Sigmoid colon (tissue), 4 donors: ENCODE results near the gene KCNMB1.

Experiments used
- EP300 ChIP-seq, 4 donors: sonication (generic); formaldehyde crosslinking; IDR thresholded peaks; one replicate each; pipeline ENCODE4 v1.6.1; 2017; ENCODE audit warnings: antibody characterized with exemption in 4 of 4
- POLR2AphosphoS5 ChIP-seq, 4 donors: sonication (generic); formaldehyde crosslinking; IDR thresholded peaks; one replicate each; pipeline ENCODE4 v1.6.1; 2017; ENCODE audit warnings: antibody characterized with exemption in 4 of 4
- TF ChIP-seq, protein P1 (sequence below), 4 experiments: fragments of 450-650 bp in 3 of 4; fragments of 200-600 bp in 1 of 4; IDR thresholded peaks; one replicate each; pipeline ENCODE4 v1.5.1; 2016 to 2019; ENCODE audit warnings: antibody characterized with exemption in 4 of 4, mild to moderate bottlenecking in 3 of 4, moderate library complexity in 2 of 4

DNA sequence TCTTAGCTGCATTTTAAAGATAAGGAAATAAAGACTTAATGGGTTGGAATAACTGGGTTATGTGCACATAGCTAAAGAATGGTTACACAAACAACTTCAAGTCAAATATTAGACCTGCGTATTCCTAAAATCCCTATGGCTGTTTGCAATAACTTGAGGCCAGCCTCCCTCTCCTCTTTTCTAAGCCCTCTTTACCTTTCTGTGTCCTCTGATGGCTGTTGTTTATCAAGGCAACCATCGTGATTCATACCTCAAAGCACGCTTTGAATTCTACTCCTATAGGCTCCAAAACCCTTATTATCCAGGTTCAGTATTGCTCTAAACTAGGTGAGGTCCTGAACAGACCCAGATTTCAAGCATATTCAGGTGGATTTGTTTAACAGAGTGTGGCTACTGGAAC is 46.0 kb downstream of the KCNMB1 start:
- TF ChIP-seq POLR2AphosphoS5 (IDR thresholded peaks at IDR 0.05) (no peak), EP300 (IDR thresholded peaks at IDR 0.05) (no peak)
- TF ChIP-seq, protein P1, sequence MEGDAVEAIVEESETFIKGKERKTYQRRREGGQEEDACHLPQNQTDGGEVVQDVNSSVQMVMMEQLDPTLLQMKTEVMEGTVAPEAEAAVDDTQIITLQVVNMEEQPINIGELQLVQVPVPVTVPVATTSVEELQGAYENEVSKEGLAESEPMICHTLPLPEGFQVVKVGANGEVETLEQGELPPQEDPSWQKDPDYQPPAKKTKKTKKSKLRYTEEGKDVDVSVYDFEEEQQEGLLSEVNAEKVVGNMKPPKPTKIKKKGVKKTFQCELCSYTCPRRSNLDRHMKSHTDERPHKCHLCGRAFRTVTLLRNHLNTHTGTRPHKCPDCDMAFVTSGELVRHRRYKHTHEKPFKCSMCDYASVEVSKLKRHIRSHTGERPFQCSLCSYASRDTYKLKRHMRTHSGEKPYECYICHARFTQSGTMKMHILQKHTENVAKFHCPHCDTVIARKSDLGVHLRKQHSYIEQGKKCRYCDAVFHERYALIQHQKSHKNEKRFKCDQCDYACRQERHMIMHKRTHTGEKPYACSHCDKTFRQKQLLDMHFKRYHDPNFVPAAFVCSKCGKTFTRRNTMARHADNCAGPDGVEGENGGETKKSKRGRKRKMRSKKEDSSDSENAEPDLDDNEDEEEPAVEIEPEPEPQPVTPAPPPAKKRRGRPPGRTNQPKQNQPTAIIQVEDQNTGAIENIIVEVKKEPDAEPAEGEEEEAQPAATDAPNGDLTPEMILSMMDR (IDR thresholded peaks at IDR 0.05): no peak
